Prostate gland (tissue), 2 donors: Measurements from ENCODE around the gene CD38.

ENCODE experiments used
- POLR2A ChIP-seq: fragments of 450-650 bp; IDR thresholded peaks from one replicate; pipeline ENCODE4 v1.6.1; 2016; ENCODE audit warnings: antibody characterized with exemption, mild to moderate bottlenecking
- TF ChIP-seq, protein P1 (sequence below), 4 experiments: fragments of 200-600 bp in 2 of 4; fragments of 450-650 bp in 2 of 4; sonication (generic) in 2 of 4; IDR thresholded peaks; 1 replicate in 3 of 4; 2 replicates in 1 of 4; pipeline ENCODE4 v1.5.1; 2016 to 2019; ENCODE audit warnings: antibody characterized with exemption in 4 of 4, mild to moderate bottlenecking in 2 of 4, moderate library complexity in 2 of 4

DNA sequence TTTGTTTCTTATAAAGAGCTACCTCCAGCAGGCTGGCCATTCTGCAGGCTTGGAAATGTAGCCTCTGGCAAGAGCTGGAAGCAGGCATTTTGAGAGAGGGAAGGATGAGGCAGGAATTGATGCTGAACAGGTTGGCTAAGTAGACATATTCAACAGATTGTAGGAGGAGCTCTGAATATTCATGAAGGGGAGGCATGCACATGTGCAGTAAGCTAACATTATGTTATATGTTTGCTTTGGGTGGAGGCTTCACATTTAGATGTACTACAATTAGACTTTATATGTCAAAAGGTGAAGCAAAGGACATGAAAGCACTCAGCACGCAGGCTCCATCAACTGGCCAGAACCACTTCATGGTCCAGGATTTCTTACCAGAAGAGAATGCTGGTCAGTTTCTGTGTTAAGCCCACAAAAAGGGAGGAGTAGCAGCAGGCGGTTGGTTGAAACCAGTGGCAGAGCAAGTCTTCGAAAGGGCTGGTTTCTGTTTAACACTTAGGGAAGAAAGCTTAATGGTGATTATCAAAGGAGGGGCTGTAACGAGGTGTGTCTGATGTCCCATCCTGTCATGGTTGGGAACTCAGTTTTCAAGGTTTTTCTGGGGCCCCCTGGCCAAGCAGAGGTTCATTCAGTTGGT is 105.6 kb downstream of the CD38 start:
- TF ChIP-seq, protein P1, sequence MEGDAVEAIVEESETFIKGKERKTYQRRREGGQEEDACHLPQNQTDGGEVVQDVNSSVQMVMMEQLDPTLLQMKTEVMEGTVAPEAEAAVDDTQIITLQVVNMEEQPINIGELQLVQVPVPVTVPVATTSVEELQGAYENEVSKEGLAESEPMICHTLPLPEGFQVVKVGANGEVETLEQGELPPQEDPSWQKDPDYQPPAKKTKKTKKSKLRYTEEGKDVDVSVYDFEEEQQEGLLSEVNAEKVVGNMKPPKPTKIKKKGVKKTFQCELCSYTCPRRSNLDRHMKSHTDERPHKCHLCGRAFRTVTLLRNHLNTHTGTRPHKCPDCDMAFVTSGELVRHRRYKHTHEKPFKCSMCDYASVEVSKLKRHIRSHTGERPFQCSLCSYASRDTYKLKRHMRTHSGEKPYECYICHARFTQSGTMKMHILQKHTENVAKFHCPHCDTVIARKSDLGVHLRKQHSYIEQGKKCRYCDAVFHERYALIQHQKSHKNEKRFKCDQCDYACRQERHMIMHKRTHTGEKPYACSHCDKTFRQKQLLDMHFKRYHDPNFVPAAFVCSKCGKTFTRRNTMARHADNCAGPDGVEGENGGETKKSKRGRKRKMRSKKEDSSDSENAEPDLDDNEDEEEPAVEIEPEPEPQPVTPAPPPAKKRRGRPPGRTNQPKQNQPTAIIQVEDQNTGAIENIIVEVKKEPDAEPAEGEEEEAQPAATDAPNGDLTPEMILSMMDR (IDR thresholded peaks at IDR 0.05), result no peak
- TF ChIP-seq POLR2A, result no peak
